Natural killer cell (primary cell): ENCODE data around the gene GNG12. TPM values are rescaled to one million over a fixed set of nuclear protein-coding genes. Genes with fewer than 3 reads are reported as not detected.

Experiments used
- ATAC-seq, 3 donors: fragments of 150-1000 bp in 2 of 3; fragments of 200-7000 bp in 1 of 3; cut with Tn5 transposase; 1 replicate in 1 of 3; 2 replicates in 2 of 3; pipeline ENCODE4 v1.10.0; 2021; ENCODE audit warnings: mild to moderate bottlenecking in 2 of 3, moderate library complexity in 2 of 3
- DNase-seq, 2 donors: peaks; one replicate each; pipeline versions ENCODE4 v3.0.0 to v3.0.0-alpha.2; 2013 to 2021; ENCODE audit warnings: mixed read lengths in 1 of 2
- H3K27ac ChIP-seq: one replicate; pipeline ENCODE4 v1.5.1; 2013; ENCODE audit warnings: mild to moderate bottlenecking, low read length
- H3K27me3 ChIP-seq: one replicate; pipeline ENCODE4 v1.6.1; 2013; ENCODE audit warnings: low read length; ENCODE audit not compliant: control insufficient read depth, insufficient read depth
- H3K36me3 ChIP-seq: one replicate; pipeline ENCODE4 v1.6.1; 2013; ENCODE audit warnings: low read length; ENCODE audit not compliant: control insufficient read depth, insufficient read depth
- H3K4me1 ChIP-seq: one replicate; pipeline ENCODE4 v1.6.1; 2013; ENCODE audit warnings: low read length; ENCODE audit not compliant: control insufficient read depth, insufficient read depth
- H3K4me3 ChIP-seq: one replicate; pipeline ENCODE4 v1.5.1; 2013; ENCODE audit warnings: low read length
- H3K9me3 ChIP-seq: one replicate; pipeline ENCODE4 v1.6.1; 2013; ENCODE audit warnings: low read length; ENCODE audit not compliant: control insufficient read depth, insufficient read depth
- H3K27ac Mint-ChIP-seq, 2 donors: one replicate each; pipeline ENCODE4 v1.8.0; 2022; ENCODE audit warnings: mild to moderate bottlenecking in 2 of 2, mixed read lengths in 2 of 2, moderate library complexity in 1 of 2
- H3K27me3 Mint-ChIP-seq, 2 donors: one replicate each; pipeline ENCODE4 v1.8.0; 2022; ENCODE audit warnings: low read depth in 2 of 2, mixed read lengths in 2 of 2
- H3K36me3 Mint-ChIP-seq: one replicate; pipeline ENCODE4 v1.8.0; 2022; ENCODE audit warnings: mixed read lengths
- H3K4me1 Mint-ChIP-seq, 2 donors: one replicate each; pipeline ENCODE4 v1.8.0; 2022; ENCODE audit warnings: mixed read lengths in 2 of 2
- H3K4me3 Mint-ChIP-seq: one replicate; pipeline ENCODE4 v1.8.0; 2022; ENCODE audit warnings: mild to moderate bottlenecking, moderate library complexity, mixed read lengths
- H3K9me3 Mint-ChIP-seq, 2 donors: one replicate each; pipeline ENCODE4 v1.8.0; 2022; ENCODE audit warnings: mixed read lengths in 2 of 2
- CTCF ChIP-seq: fragments of 200-600 bp; IDR thresholded peaks from one replicate; pipeline ENCODE4 v1.8.0; 2022; ENCODE audit warnings: antibody characterized with exemption
- WGBS: methylation state at CpG from one replicate; pipeline ENCODE4 v1.1.7; 2013; ENCODE audit warnings: missing lambda C conversion rate; ENCODE audit not compliant: insufficient coverage; 5-methylcytosine and 5-hydroxymethylcytosine counted together
- intact Hi-C: fragments of 100-400 bp; cut with micrococcal nuclease; formaldehyde crosslinking; loops from one replicate; pipeline ENCODE4 v1.14.2; 2022
- total RNA-seq, 4 donors: library from RNA; stranded (reverse); fragments of 120-200 nt in 1 of 4; gene quantifications; one replicate each; pipeline versions ENCODE4 v1.2.3 to v1.2.4, GENCODE V29; 2013 to 2022

GNG12 gene
- total RNA-seq, 3 donors from 2014 or later (not counting 1 experiment from before 2014, with no cell fraction given), result not detected

- ATAC-seq, result no peak
Observed at GRCh38 chr1:67691712-67692111, 141.6 kb downstream of the GNG12 start.

GRCh38 chr1:67690411-67690810 lies 142.9 kb downstream of the GNG12 start:
- Mint-ChIP-seq H3K36me3 (no peaks in the 10 kb centered on the region), H3K27ac (no peak overlapping the region), H3K4me1 (peaks cover 10 to 17% of the 10 kb centered on the region in 2 donors), H3K27me3 (no peaks in the 10 kb centered on the region), H3K4me3 (no peak overlapping the region), H3K9me3 (no peaks in the 10 kb centered on the region)
- no peak overlapping the region for H3K4me3 ChIP-seq
- peaks cover 5% of the 10 kb centered on the region for H3K36me3 ChIP-seq
- TF ChIP-seq CTCF, result no peak
- H3K9me3 ChIP-seq, result no peaks in the 10 kb centered on the region
- intact Hi-C loops, result no loop called here
- H3K27ac ChIP-seq, result no peak overlapping the region
- no peak for DNase-seq
- ATAC-seq, result no peak
- H3K27me3 ChIP-seq, result no peaks in the 10 kb centered on the region
- WGBS, result no CpG with 5 or more reads among the region's 2 CpGs
- peaks cover 7% of the 10 kb centered on the region for H3K4me1 ChIP-seq

More at GRCh38 chr1:67691712-67692111, 141.6 kb downstream of the GNG12 start:
- Mint-ChIP-seq H3K4me3 (no peak overlapping the region), H3K36me3 (no peaks in the 10 kb centered on the region), H3K27ac (no peak overlapping the region), H3K27me3 (peaks cover 3 to 8% of the 10 kb centered on the region in 2 donors), H3K9me3 (no peaks in the 10 kb centered on the region), H3K4me1 (peaks cover 6 to 11% of the 10 kb centered on the region in 2 donors)
- no peak overlapping the region for H3K27ac ChIP-seq
- peaks cover 5% of the 10 kb centered on the region for H3K36me3 ChIP-seq
- TF ChIP-seq CTCF, result no peak
- no peak for DNase-seq
- intact Hi-C loops, result no loop called here
- H3K4me3 ChIP-seq, result no peak overlapping the region
- peaks cover 4% of the 10 kb centered on the region for H3K4me1 ChIP-seq
- no peaks in the 10 kb centered on the region for H3K9me3 ChIP-seq
- no peaks in the 10 kb centered on the region for H3K27me3 ChIP-seq

DNA sequence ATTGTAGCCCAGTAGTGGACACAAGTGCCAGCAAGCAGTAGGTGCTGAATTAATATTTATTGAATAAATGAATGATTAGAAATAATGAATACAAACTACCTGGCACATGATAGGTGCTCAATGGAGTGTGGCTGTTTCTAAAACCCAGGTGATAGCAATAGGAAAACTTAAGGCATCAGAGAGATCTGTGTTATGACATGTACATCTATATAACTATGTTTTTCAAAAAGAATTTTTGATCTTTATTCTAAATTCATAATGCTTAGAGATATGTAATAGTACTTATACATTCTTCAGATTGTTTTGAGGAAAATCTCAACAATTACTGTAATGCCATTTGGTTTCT lies 143.3 kb downstream of the GNG12 start:
- H3K9me3 Mint-ChIP-seq, result no peaks in the 10 kb centered on the region
- H3K27ac Mint-ChIP-seq, result no peak overlapping the region
- DNase-seq, result no peak
- no peak overlapping the region for H3K4me3 Mint-ChIP-seq
- Histone ChIP-seq H3K4me1 (peaks cover 7% of the 10 kb centered on the region), H3K9me3 (no peaks in the 10 kb centered on the region), H3K27me3 (no peaks in the 10 kb centered on the region), H3K4me3 (no peak overlapping the region), H3K27ac (no peak overlapping the region), H3K36me3 (peaks cover 5% of the 10 kb centered on the region)
- H3K4me1 Mint-ChIP-seq, result peaks cover 11 to 20% of the 10 kb centered on the region in 2 donors
- intact Hi-C loops, result no loop called here
- no peaks in the 10 kb centered on the region for H3K27me3 Mint-ChIP-seq
- ATAC-seq, result no peak
- TF ChIP-seq CTCF, result no peak
- H3K36me3 Mint-ChIP-seq, result no peaks in the 10 kb centered on the region

DNA sequence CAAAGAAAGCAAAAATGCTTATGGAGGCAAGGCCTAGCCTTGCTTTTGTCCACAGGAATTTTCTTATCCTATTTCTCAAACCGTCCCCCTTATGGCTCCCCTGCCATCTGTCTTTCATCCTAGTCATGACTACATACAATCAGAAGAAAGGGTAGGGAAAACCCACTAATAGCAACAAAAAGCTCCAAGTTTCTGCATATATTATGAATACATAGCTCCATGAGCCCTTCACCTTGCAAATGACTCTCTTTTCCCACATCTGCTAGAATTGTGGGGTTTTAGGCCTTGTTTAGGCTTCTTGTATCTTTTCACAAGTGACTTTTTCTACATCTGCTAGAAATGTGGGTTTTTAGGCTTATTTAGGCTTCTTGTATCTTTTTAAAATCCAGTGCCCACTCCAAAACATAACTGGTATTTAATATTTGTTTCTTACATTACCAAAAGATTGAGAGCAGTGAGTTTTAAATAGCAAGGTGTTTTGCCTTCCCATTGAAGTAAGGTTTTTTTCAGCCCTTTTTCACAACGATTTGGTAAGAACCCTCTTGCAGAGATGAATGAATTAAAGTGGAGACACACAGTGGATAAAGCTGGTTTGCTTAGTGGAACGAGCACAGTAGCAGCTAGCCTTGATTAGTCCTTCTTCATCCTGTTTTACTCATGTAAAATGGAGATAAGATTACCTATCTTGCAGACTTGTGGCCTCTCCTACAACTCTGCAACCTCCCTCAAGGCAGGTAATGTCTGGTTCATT lies 143.8 kb downstream of the GNG12 start:
- Mint-ChIP-seq H3K36me3 (no peaks in the 10 kb centered on the region), H3K4me3 (no peak overlapping the region), H3K27me3 (no peaks in the 10 kb centered on the region), H3K27ac (no peak overlapping the region), H3K9me3 (no peaks in the 10 kb centered on the region), H3K4me1 (peaks cover 17 to 26% of the 10 kb centered on the region in 2 donors)
- no peaks in the 10 kb centered on the region for H3K9me3 ChIP-seq
- DNase-seq (no peak), ATAC-seq (no peak)
- intact Hi-C loops, result loop anchor here (5.0 to 10.0 kb wide), 3 partner anchors 355 to 762 kb away; no protein-coding TSS in a partner anchor
- no peak overlapping the region for H3K27ac ChIP-seq
- TF ChIP-seq CTCF, result no peak
- 74% methylated on average over 2 of the region's 3 CpGs for WGBS
- no peaks in the 10 kb centered on the region for H3K27me3 ChIP-seq
- H3K4me3 ChIP-seq, result no peak overlapping the region
- peaks cover 10% of the 10 kb centered on the region for H3K4me1 ChIP-seq
- peaks cover 5% of the 10 kb centered on the region for H3K36me3 ChIP-seq
